DND-41 (cell line): ENCODE measurements around the gene TNS1.

ENCODE experiments used
- ATAC-seq: fragments of 200-7000 bp; cut with Tn5 transposase; 3 replicates; pipeline ENCODE4 v1.9.1; 2021; ENCODE audit warnings: low read depth; ENCODE audit not compliant: insufficient read depth
- DNase-seq: peaks from one replicate; pipeline ENCODE4 v3.0.0-alpha.2; 2020
- H2AFZ ChIP-seq: 2 replicates; pipeline ENCODE4 v1.6.0; 2012; ENCODE audit warnings: low read depth, low read length
- H3K27ac ChIP-seq: 2 replicates; pipeline ENCODE4 v1.5.1; 2012; ENCODE audit warnings: low read length, inconsistent platforms
- H3K27me3 ChIP-seq: fragments of 200-600 bp; sonication (generic); 2 replicates; pipeline ENCODE4 v1.6.0; 2012; ENCODE audit warnings: low read length, mild to moderate bottlenecking, inconsistent platforms; ENCODE audit not compliant: insufficient read depth, poor library complexity
- H3K36me3 ChIP-seq: 2 replicates; pipeline ENCODE4 v1.5.1; 2012; ENCODE audit warnings: low read length, inconsistent platforms; ENCODE audit not compliant: insufficient read depth
- H3K4me1 ChIP-seq: 2 replicates; pipeline ENCODE4 v1.5.1; 2012; ENCODE audit warnings: mild to moderate bottlenecking, low read length; ENCODE audit not compliant: insufficient read depth
- H3K4me2 ChIP-seq: 2 replicates; pipeline ENCODE4 v1.6.0; 2012; ENCODE audit warnings: mild to moderate bottlenecking, moderate library complexity, low read length, inconsistent platforms; ENCODE audit not compliant: insufficient read depth
- H3K4me3 ChIP-seq, 2 experiments: fragments of 200-600 bp in 1 of 2; shearing (Covaris generic) in 1 of 2; 2 replicates each; pipeline ENCODE4 v1.5.1; 2012 to 2016; ENCODE audit warnings: inconsistent platforms in 2 of 2, low read length in 2 of 2, mild to moderate bottlenecking in 2 of 2, low read depth in 1 of 2, moderate library complexity in 1 of 2
- H3K79me2 ChIP-seq: 2 replicates; pipeline ENCODE4 v1.6.0; 2012; ENCODE audit warnings: low read length, inconsistent platforms; ENCODE audit not compliant: insufficient read depth
- H3K9ac ChIP-seq: 2 replicates; pipeline ENCODE4 v1.6.0; 2012; ENCODE audit warnings: low read depth, mild to moderate bottlenecking, inconsistent platforms, low read length, moderate library complexity
- H3K9me3 ChIP-seq: 2 replicates; pipeline ENCODE4 v1.5.1; 2012; ENCODE audit warnings: low read length, moderate library complexity, mild to moderate bottlenecking, inconsistent platforms; ENCODE audit not compliant: insufficient read depth, severe bottlenecking
- H4K20me1 ChIP-seq: 2 replicates; pipeline ENCODE4 v1.6.0; 2012; ENCODE audit warnings: low read length; ENCODE audit not compliant: insufficient read depth
- CTCF ChIP-seq: IDR thresholded peaks from 2 replicates; pipeline ENCODE4 v1.5.1; 2012; ENCODE audit warnings: borderline replicate concordance, low read length, moderate library complexity, mild to moderate bottlenecking; ENCODE audit not compliant: poor library complexity, severe bottlenecking; ENCODE audit errors: extremely low read depth
- EZH2 ChIP-seq: IDR thresholded peaks from 3 replicates; pipeline ENCODE4 v1.6.1; 2012; ENCODE audit warnings: borderline replicate concordance, low read depth, mild to moderate bottlenecking, moderate library complexity, low read length, inconsistent platforms; ENCODE audit not compliant: severe bottlenecking

TNS1 gene

GRCh38 chr2:217927601-217928323 lies 75.0 kb downstream of the TNS1 start:
- peaks cover 7% of the 10 kb centered on the region for H3K27me3 ChIP-seq
- no peak overlapping the region for H3K9ac ChIP-seq
- no peaks in the 10 kb centered on the region for H3K36me3 ChIP-seq
- ATAC-seq: no peak
- TF ChIP-seq CTCF (no peak), EZH2 (no peak)
- H3K4me3 ChIP-seq: no peak overlapping the region
- no peak overlapping the region for H2AFZ ChIP-seq
- no peak overlapping the region for H3K4me2 ChIP-seq
- H3K9me3 ChIP-seq: no peaks in the 10 kb centered on the region
- H3K4me1 ChIP-seq: no peaks in the 10 kb centered on the region
- no peaks in the 10 kb centered on the region for H3K79me2 ChIP-seq
- H4K20me1 ChIP-seq: peaks cover 5% of the 10 kb centered on the region; the same call in 1 of the 2 replicates
- DNase-seq: no peak
- H3K27ac ChIP-seq: no peak overlapping the region

- no peaks in the 10 kb centered on the region for H3K79me2 ChIP-seq
- no peaks in the 10 kb centered on the region for H3K36me3 ChIP-seq
- H3K4me3 ChIP-seq: no peak overlapping the region
- H3K27ac ChIP-seq: no peak overlapping the region
- TF ChIP-seq EZH2 (no peak), CTCF (no peak)
- DNase-seq (no peak), ATAC-seq (no peak)
- no peaks in the 10 kb centered on the region for H3K4me1 ChIP-seq
- H4K20me1 ChIP-seq: peaks cover 5% of the 10 kb centered on the region; the same call in 1 of the 2 replicates
- no peak overlapping the region for H3K4me2 ChIP-seq
- H3K9ac ChIP-seq: no peak overlapping the region
- no peak overlapping the region for H2AFZ ChIP-seq
- H3K9me3 ChIP-seq: no peaks in the 10 kb centered on the region
- peaks cover 5% of the 10 kb centered on the region for H3K27me3 ChIP-seq
Measured at GRCh38 chr2:217926801-217927200, 76.0 kb downstream of the TNS1 start.

- Histone ChIP-seq H3K9ac (no peak overlapping the region), H3K4me3 (no peak overlapping the region), H3K4me1 (no peaks in the 10 kb centered on the region), H3K27me3 (peaks cover 14% of the 10 kb centered on the region), H3K4me2 (no peak overlapping the region), H3K36me3 (no peaks in the 10 kb centered on the region), H3K9me3 (no peaks in the 10 kb centered on the region), H2AFZ (no peak overlapping the region), H3K27ac (no peak overlapping the region), H4K20me1 (peaks cover 5% of the 10 kb centered on the region; the same call in 1 of the 2 replicates), H3K79me2 (no peaks in the 10 kb centered on the region)
- TF ChIP-seq CTCF (no peak), EZH2 (no peak)
- DNase-seq (no peak), ATAC-seq (no peak)
Measured at GRCh38 chr2:217924346-217924901, 78.4 kb downstream of the TNS1 start.
